Activated naive CD4-positive, alpha-beta T cell treated with anti-CD3 and anti-CD28 coated beads for 36 hours (primary cell): ENCODE measurements around the gene SLC5A6. TPM values are rescaled to one million over a fixed set of nuclear protein-coding genes. Genes with fewer than 3 reads are reported as not detected.

Experiments used
- CTCF ChIA-PET: fragments of 350-600 bp; sonication (Branson Sonifier 250); formaldehyde crosslinking; loops from one replicate; lab custom pipeline; 2021; ENCODE audit warnings: antibody characterized with exemption; lab: Charles Lee
- DNase-seq: peaks from one replicate; pipeline ENCODE4 v3.0.0-alpha.2; 2020
- H3K27ac Mint-ChIP-seq: one replicate; pipeline ENCODE4 v1.8.0; 2021; ENCODE audit warnings: mild to moderate bottlenecking, mixed read lengths
- H3K27me3 Mint-ChIP-seq: one replicate; pipeline ENCODE4 v1.8.0; 2021; ENCODE audit warnings: low read depth, mixed read lengths
- H3K36me3 Mint-ChIP-seq: one replicate; pipeline ENCODE4 v1.8.0; 2021; ENCODE audit warnings: low read depth, mixed read lengths
- H3K4me1 Mint-ChIP-seq: one replicate; pipeline ENCODE4 v1.8.0; 2021; ENCODE audit warnings: low read depth, mixed read lengths
- H3K4me3 Mint-ChIP-seq: one replicate; pipeline ENCODE4 v1.8.0; 2021; ENCODE audit warnings: mild to moderate bottlenecking, moderate library complexity, mixed read lengths
- H3K9me3 Mint-ChIP-seq: one replicate; pipeline ENCODE4 v1.8.0; 2021; ENCODE audit warnings: mixed read lengths
- intact Hi-C: fragments of 100-400 bp; cut with micrococcal nuclease; formaldehyde crosslinking; loops from one replicate; pipeline ENCODE4 v1.15.1; 2023
- total RNA-seq, 2 experiments: library from RNA; stranded (reverse); gene quantifications; one replicate each; pipeline ENCODE4 v1.2.3, GENCODE V29; 2021

Gene SLC5A6
- total RNA-seq, 2 experiments from 2014 or later = 22.6 to 24.8 TPM

DNA sequence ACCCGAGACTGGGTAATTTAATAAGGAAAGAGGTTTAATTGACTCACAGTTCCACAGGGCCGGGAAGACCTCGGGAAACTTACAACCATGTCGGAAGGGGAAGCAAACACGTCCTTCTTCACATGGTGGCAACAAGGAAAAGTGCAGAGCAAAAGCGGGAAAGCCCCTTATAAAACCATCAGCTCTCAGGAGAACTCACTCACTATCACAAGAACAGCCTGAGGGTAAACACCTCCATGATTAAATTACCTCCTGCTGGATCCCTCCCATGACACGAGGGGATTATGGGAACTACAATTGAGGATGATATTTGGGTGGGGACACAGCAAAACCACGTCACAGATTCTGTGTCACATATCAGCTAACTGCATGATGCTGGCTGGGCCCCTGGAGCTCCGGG is 51.9 kb downstream of the SLC5A6 start:
- no peak overlapping the region for H3K4me3 Mint-ChIP-seq

GRCh38 chr2:27159271-27159670 is 52.8 kb downstream of the SLC5A6 start:
- Mint-ChIP-seq H3K9me3 (no peaks in the 10 kb centered on the region), H3K4me3 (no peak overlapping the region), H3K4me1 (no peaks in the 10 kb centered on the region), H3K27ac (no peak overlapping the region), H3K27me3 (peaks cover 2% of the 10 kb centered on the region), H3K36me3 (no peaks in the 10 kb centered on the region)
- CTCF ChIA-PET = interaction anchor here (0.6 kb wide), 1 partner anchor 113 kb away, joined by 4 read pairs; no protein-coding TSS in a partner anchor
- intact Hi-C loops = no loop called here
- DNase-seq = no peak

More for the DNA sequence above, 51.9 kb downstream of the SLC5A6 start:
- Mint-ChIP-seq H3K36me3 (no peaks in the 10 kb centered on the region), H3K27ac (no peak overlapping the region), H3K27me3 (peaks cover 2% of the 10 kb centered on the region), H3K9me3 (no peaks in the 10 kb centered on the region), H3K4me1 (no peaks in the 10 kb centered on the region)
- CTCF ChIA-PET = interaction anchor here (0.8 to 1.4 kb wide), 2 partner anchors 10 to 120 kb away, joined by 3 to 6 read pairs; no protein-coding TSS in a partner anchor
- intact Hi-C loops = no loop called here
- DNase-seq = no peak

- no peak overlapping the region for H3K27ac Mint-ChIP-seq
- DNase-seq = no peak
- intact Hi-C loops = no loop called here
Observed at GRCh38 chr2:27158468-27158867, 53.6 kb downstream of the SLC5A6 start.

DNA sequence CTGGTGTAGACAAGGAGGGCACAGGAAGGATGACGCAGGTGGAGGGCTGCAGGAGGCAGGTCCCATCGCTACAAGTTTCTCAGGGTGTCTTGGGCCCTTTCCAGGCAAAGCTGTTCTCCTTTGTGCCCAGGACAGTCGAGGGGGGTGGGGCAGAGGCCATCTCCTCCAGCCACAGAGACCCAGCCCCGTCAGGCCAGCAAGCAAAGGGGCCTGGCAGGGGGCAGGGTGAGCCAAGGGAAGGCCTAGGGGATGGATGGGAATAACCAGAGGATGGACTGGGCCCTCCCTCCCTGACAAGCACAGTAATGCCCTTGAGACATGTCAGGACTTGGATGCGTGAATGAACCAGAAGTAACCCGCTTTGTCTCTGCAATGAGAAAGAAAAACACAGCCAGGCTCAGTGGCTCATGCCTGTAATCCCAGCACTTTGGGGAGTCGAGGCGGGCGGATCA is 57.0 kb downstream of the SLC5A6 start:
- Mint-ChIP-seq H3K27ac (no peak overlapping the region), H3K27me3 (no peaks in the 10 kb centered on the region), H3K4me3 (no peak overlapping the region), H3K36me3 (no peaks in the 10 kb centered on the region), H3K4me1 (no peaks in the 10 kb centered on the region), H3K9me3 (no peaks in the 10 kb centered on the region)
- intact Hi-C loops = no loop called here
- CTCF ChIA-PET = no interaction called here
- no peak for DNase-seq

More at GRCh38 chr2:27158468-27158867, 53.6 kb downstream of the SLC5A6 start:
- H3K4me1 Mint-ChIP-seq = no peaks in the 10 kb centered on the region
- no peak overlapping the region for H3K4me3 Mint-ChIP-seq
- no peaks in the 10 kb centered on the region for H3K36me3 Mint-ChIP-seq
- no peaks in the 10 kb centered on the region for H3K9me3 Mint-ChIP-seq
- peaks cover 2% of the 10 kb centered on the region for H3K27me3 Mint-ChIP-seq
- CTCF ChIA-PET = interaction anchor here (0.6 kb wide), 3 partner anchors 62 to 440 kb away, joined by 3 to 7 read pairs (median 4); no protein-coding TSS in a partner anchor

- CTCF ChIA-PET = interaction anchor here (0.7 to 0.8 kb wide), 2 partner anchors 125 to 126 kb away, joined by 3 read pairs; no protein-coding TSS in a partner anchor
- no peaks in the 10 kb centered on the region for H3K27me3 Mint-ChIP-seq
Observed at GRCh38 chr2:27154488-27154887, 57.6 kb downstream of the SLC5A6 start.

DNA sequence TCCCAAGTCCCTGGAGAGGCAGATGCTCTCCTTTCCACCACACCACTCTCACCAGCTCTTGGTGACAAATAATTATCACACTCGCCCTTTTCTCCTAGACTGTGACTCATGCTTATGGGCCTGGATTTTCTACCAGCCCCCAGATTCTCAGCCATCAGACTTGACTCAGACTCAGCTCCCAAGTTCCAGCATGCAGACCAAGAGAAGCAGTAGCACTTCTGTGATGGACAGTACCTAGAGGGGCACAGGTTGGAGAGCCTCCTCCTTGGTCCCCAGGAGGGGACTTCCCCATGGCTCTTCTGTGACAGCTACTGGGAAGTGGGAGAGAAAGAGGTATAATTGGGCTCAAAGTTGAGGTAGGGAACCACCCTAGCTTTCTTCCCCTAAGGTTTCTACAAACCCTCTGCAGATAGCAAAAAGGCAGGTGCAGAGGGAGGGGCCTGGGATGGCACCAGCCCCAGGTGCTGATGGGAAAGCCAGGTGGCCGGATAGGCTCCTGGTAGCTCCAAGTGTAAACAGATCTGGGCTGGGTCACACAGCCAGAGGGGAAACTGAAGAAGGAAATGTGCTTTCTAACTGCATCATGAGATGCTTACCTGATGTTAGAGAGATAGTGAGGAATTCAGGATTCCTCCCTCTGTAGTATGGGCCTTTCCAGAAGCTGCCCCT is 59.1 kb downstream of the SLC5A6 start:
- DNase-seq = no peak
- no peak overlapping the region for H3K27ac Mint-ChIP-seq
- CTCF ChIA-PET = interaction anchor here (0.6 kb wide), 1 partner anchor 97 kb away, joined by 3 read pairs; no protein-coding TSS in a partner anchor
- peaks cover under 1% of the 10 kb centered on the region for H3K27me3 Mint-ChIP-seq
- H3K4me3 Mint-ChIP-seq = no peak overlapping the region
- intact Hi-C loops = no loop called here
- no peaks in the 10 kb centered on the region for H3K36me3 Mint-ChIP-seq
- no peaks in the 10 kb centered on the region for H3K4me1 Mint-ChIP-seq
- no peaks in the 10 kb centered on the region for H3K9me3 Mint-ChIP-seq

More at GRCh38 chr2:27154488-27154887, 57.6 kb downstream of the SLC5A6 start:
- Mint-ChIP-seq H3K4me1 (no peaks in the 10 kb centered on the region), H3K9me3 (no peaks in the 10 kb centered on the region), H3K36me3 (no peaks in the 10 kb centered on the region), H3K27ac (no peak overlapping the region), H3K4me3 (no peak overlapping the region)
- DNase-seq = no peak
- intact Hi-C loops = no loop called here

GRCh38 chr2:27152102-27152795 is 59.8 kb downstream of the SLC5A6 start:
- CTCF ChIA-PET = interaction anchor here (0.7 to 1.5 kb wide), 3 partner anchors 40 to 190 kb away, joined by 3 to 4 read pairs (median 3); no protein-coding TSS in a partner anchor
- no peaks in the 10 kb centered on the region for H3K9me3 Mint-ChIP-seq
- no peak overlapping the region for H3K27ac Mint-ChIP-seq
- H3K27me3 Mint-ChIP-seq = peaks cover 3% of the 10 kb centered on the region
- no peaks in the 10 kb centered on the region for H3K36me3 Mint-ChIP-seq
- no peaks in the 10 kb centered on the region for H3K4me1 Mint-ChIP-seq
- intact Hi-C loops = no loop called here
- H3K4me3 Mint-ChIP-seq = no peak overlapping the region
- no peak for DNase-seq

- H3K27me3 Mint-ChIP-seq = peaks cover 3% of the 10 kb centered on the region
- no peak overlapping the region for H3K27ac Mint-ChIP-seq
- no peaks in the 10 kb centered on the region for H3K36me3 Mint-ChIP-seq
- intact Hi-C loops = no loop called here
- H3K9me3 Mint-ChIP-seq = no peaks in the 10 kb centered on the region
- H3K4me3 Mint-ChIP-seq = no peak overlapping the region
- no peak for DNase-seq
- CTCF ChIA-PET = interaction anchor here (1.5 kb wide), 2 partner anchors 42 to 129 kb away, joined by 3 read pairs; no protein-coding TSS in a partner anchor
- no peaks in the 10 kb centered on the region for H3K4me1 Mint-ChIP-seq
Observed at GRCh38 chr2:27150639-27151230, 61.3 kb downstream of the SLC5A6 start.

Other genes with a start within 250 kb of the SLC5A6 start
- 1 to 10 TPM; 2.9 to 3.8 TPM for gene MAPRE3, start 241.6 kb downstream of the SLC5A6 start, total RNA-seq
- 10 to 100 TPM; 38.3 to 41.3 TPM for gene TMEM214, start 179.3 kb downstream of the SLC5A6 start, total RNA-seq
- gene AGBL5, start 160.6 kb downstream of the SLC5A6 start, total RNA-seq = 10 to 100 TPM; 19.1 to 19.7 TPM
- gene OST4, start 140.6 kb downstream of the SLC5A6 start, total RNA-seq = 100 to 1,000 TPM; 257 to 282 TPM
- gene EMILIN1, start 133.7 kb downstream of the SLC5A6 start, total RNA-seq = under 1 TPM; 0.15 to 0.29 TPM
- gene KHK, start 125.5 kb downstream of the SLC5A6 start, total RNA-seq = 10 to 100 TPM in 1 of 2 experiments, 1 to 10 TPM in 1; 9.5 to 10.2 TPM
- gene CGREF1, start 93.1 kb downstream of the SLC5A6 start, total RNA-seq = 1 to 10 TPM; 5.8 to 6.6 TPM
- gene ABHD1, start 88.5 kb downstream of the SLC5A6 start, total RNA-seq = under 1 TPM; 0.17 to 0.19 TPM
- gene PREB, start 77.6 kb downstream of the SLC5A6 start, total RNA-seq = 10 to 100 TPM; 45.2 to 49.5 TPM
- not detected for gene PRR30, start 72.9 kb downstream of the SLC5A6 start, total RNA-seq
- gene TCF23, start 63.3 kb downstream of the SLC5A6 start, total RNA-seq = not detected
- 10 to 100 TPM; 80.5 to 80.8 TPM for gene ATRAID, start 227 bp downstream of the SLC5A6 start, total RNA-seq
- gene CAD, start 5.1 kb upstream of the SLC5A6 start, total RNA-seq = 100 to 1,000 TPM; 109 to 112 TPM
- gene SLC30A3, start 50.8 kb upstream of the SLC5A6 start, total RNA-seq = under 1 TPM; 0.55 to 0.67 TPM
- gene DNAJC5G, start 63.2 kb upstream of the SLC5A6 start, total RNA-seq = not detected
- not detected for gene TRIM54, start 70.2 kb upstream of the SLC5A6 start, total RNA-seq
- under 1 TPM; 0.45 to 0.89 TPM for gene UCN, start 96.2 kb upstream of the SLC5A6 start, total RNA-seq
- 10 to 100 TPM; 80.2 to 82.3 TPM for gene MPV17, start 110.8 kb upstream of the SLC5A6 start, total RNA-seq
- gene GTF3C2, start 144.5 kb upstream of the SLC5A6 start, total RNA-seq = 10 to 100 TPM; 62.9 to 72.3 TPM
- 10 to 100 TPM; 24.4 to 25.2 TPM for gene EIF2B4, start 158.1 kb upstream of the SLC5A6 start, total RNA-seq
- gene SNX17, start 158.3 kb upstream of the SLC5A6 start, total RNA-seq = 10 to 100 TPM; 68.5 to 75.5 TPM
- gene ZNF513, start 168.5 kb upstream of the SLC5A6 start, total RNA-seq = 1 to 10 TPM; 4.9 to 5.2 TPM
- gene PPM1G, start 197.3 kb upstream of the SLC5A6 start, total RNA-seq = 100 to 1,000 TPM in 1 of 2 experiments, 10 to 100 TPM in 1; 92.3 to 101 TPM
- 10 to 100 TPM; 60.0 to 63.3 TPM for gene NRBP1, start 216.4 kb upstream of the SLC5A6 start, total RNA-seq
- 1 to 10 TPM; 5.0 to 6.7 TPM for gene KRTCAP3, start 230.1 kb upstream of the SLC5A6 start, total RNA-seq